Activated naive CD4-positive, alpha-beta T cell treated with anti-CD3 and anti-CD28 coated beads, Interleukin-2, amount 50 U/mL, for 72 hours (primary cell): Measurements from ENCODE around the gene TANC1. TPM values are rescaled to one million over a fixed set of nuclear protein-coding genes. Genes with fewer than 3 reads are reported as not detected.

Experiments used
- ATAC-seq, 2 donors: fragments of 150-1000 bp; cut with Tn5 transposase; 2 replicates each; pipeline ENCODE4 v1.10.0; 2021; ENCODE audit warnings: mild to moderate bottlenecking in 2 of 2, moderate library complexity in 2 of 2
- DNase-seq, 2 donors: peaks; one replicate each; pipeline ENCODE4 v3.0.0; 2021 to 2022; ENCODE audit warnings: low spot score in 2 of 2
- H3K27ac Mint-ChIP-seq, 2 donors: one replicate each; pipeline ENCODE4 v1.8.0; 2022; ENCODE audit warnings: mild to moderate bottlenecking in 2 of 2, mixed read lengths in 2 of 2
- H3K36me3 Mint-ChIP-seq, 2 donors: one replicate each; pipeline ENCODE4 v1.8.0; 2022; ENCODE audit warnings: mixed read lengths in 2 of 2
- H3K9me3 Mint-ChIP-seq, 2 donors: one replicate each; pipeline ENCODE4 v1.8.0; 2022; ENCODE audit warnings: mixed read lengths in 2 of 2
- total RNA-seq, 2 donors: library from RNA; stranded (reverse); gene quantifications; one replicate each; pipeline ENCODE4 v1.2.3, GENCODE V29; 2022

TANC1 gene
- total RNA-seq, 2 donors from 2014 or later: 0.89 to 1.8 TPM

DNA sequence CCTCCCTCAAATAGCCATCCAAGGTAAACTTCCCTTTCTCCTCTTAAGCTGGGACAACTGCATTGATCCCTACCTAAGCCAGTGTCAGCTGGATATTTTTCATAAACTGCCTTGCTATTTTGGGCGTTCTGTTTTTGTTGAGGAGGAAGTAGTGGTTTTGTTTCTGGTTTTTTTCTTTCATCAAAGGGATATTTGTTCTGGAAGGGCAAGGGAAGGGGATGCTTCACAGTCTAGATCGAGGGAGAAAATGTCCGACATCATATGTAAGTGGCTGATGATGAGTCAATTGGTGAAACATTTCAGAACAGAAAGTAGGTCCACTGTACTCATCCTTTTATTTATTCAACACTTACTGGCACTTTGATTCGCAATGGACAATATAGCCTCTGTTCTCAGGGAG lies 31.0 kb downstream of the TANC1 start:
- H3K9me3 Mint-ChIP-seq: no peaks in the 10 kb centered on the region

DNA sequence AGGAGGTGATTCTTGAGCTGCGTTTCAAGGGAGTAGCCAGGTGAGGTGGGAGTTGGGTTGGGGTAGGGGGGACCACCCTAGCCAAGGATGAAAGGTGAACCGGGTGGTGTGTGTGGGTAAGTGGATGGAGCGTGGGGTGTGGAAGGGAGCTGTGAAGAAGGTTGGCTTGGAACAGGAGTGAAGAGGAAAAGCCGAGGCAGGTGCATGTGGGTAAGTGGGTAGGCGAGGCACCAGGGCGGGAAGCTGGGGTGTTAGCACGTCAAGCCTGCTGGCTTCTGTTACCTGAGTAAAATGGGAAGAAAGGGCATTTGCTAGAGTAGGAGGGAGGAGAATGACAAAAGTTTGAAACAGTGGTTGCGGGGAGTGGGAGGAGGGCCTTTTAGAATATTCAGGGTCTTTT lies 31.6 kb downstream of the TANC1 start:
- no peak overlapping the region for H3K27ac Mint-ChIP-seq
- ATAC-seq: no peak

More for the DNA sequence above, 31.0 kb downstream of the TANC1 start:
- Mint-ChIP-seq H3K36me3 (no peaks in the 10 kb centered on the region), H3K27ac (no peak overlapping the region)
- no peak for DNase-seq
- ATAC-seq: no peak

DNA sequence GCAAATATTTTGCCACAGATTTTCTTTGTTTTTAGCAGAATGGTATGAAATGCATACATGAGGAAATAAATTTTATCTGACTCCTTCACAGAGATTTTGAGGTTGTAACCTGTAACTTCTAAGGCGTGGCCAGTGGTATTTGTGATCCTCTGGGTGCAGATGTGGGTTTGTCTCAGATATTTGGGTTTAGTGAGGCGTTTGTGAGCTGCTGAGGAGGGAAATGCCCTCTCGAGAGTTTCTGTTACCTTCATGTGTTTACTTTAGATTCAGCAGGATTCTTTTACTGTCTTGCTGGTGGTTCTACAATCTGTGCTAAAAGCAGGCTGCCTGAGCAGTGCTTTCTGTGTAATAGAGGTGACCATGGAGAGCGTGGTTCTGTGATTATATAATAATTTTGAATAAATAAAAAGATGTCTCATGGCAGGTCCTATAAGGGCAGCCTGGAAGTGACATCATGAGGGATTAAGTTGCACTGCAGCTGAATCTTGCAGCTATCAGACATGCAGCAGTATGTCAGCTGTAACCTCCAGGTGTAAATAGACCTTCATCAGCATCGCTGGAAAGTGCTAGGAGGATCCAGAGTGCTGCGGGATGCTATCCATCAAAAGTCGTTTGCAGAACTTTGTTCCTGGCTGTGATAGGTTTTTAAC lies 34.1 kb downstream of the TANC1 start:
- Mint-ChIP-seq H3K9me3 (no peaks in the 10 kb centered on the region), H3K27ac (no peak overlapping the region), H3K36me3 (no peaks in the 10 kb centered on the region)
- DNase-seq (no peak), ATAC-seq (no peak)

More for the DNA sequence above, 31.6 kb downstream of the TANC1 start:
- H3K9me3 Mint-ChIP-seq: no peaks in the 10 kb centered on the region
- H3K36me3 Mint-ChIP-seq: no peaks in the 10 kb centered on the region
- no peak for DNase-seq

DNA sequence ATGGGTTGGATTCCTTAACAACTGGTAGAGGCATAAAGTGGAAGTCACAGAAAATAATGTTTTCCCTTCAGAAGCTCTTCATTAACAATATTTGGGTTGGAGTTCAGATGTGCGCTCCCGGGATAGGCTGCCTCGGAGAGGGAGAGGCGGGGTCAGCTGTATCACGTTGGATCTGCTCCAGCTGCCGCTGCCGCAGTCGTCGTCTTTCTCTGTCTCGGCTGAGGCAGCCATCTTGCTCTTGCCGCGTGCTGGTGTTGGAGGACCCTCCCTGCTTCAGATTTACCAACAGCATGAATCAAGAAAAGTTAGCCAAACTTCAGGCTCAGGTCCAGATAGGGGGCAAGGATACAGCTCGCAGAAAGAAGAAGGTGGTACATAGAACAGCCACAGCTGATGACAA lies 35.1 kb downstream of the TANC1 start:
- no peak for ATAC-seq
- no peak for DNase-seq
- no peaks in the 10 kb centered on the region for H3K36me3 Mint-ChIP-seq
- no peak overlapping the region for H3K27ac Mint-ChIP-seq
- no peaks in the 10 kb centered on the region for H3K9me3 Mint-ChIP-seq

DNA sequence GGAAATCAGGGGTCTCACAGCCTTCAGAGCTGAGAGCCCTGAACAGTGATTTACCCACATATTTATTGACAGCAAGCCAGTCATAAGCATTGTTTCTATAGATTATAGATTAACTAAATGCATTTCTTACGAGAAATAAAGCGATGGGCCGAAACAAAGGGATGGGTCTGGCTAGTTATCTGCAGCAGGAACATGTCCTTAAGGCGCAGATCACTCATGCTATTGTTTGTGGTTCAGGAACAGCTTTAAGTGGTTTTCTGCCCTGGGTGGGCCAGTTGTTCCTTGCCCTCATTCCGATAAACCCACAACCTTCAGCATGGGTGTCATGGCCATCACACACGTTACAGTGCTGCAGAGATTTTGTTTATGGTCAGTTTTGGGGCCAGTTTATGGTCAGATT lies 36.4 kb downstream of the TANC1 start:
- no peaks in the 10 kb centered on the region for H3K9me3 Mint-ChIP-seq
- no peak for ATAC-seq
- H3K27ac Mint-ChIP-seq: no peak overlapping the region
- H3K36me3 Mint-ChIP-seq: no peaks in the 10 kb centered on the region
- no peak for DNase-seq

DNA sequence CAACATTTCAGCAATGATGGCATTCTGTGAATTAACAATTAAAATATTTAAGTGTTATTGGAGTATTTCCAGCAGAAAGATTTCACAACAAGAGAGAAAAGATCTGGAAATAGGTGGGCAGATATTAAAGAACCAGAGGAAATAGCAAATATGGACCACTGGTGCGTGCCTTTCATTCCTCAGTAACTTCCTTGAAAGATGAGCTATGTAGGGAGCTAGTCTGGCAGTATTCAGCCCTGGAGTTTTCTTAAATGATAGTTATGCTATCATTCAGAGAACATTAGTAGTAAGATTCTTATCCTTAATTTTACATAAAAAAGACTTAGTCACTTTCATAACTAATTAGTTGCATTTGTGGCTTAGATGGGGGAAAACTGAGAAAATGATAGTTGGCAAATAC lies 41.5 kb downstream of the TANC1 start:
- no peak for DNase-seq
- peak in 1 of 2 donors; percentile 4 for ATAC-seq
- H3K36me3 Mint-ChIP-seq: peaks cover 12 to 19% of the 10 kb centered on the region in 2 donors
- H3K27ac Mint-ChIP-seq: no peak overlapping the region
- H3K9me3 Mint-ChIP-seq: peaks cover 7 to 12% of the 10 kb centered on the region in 2 donors

DNA sequence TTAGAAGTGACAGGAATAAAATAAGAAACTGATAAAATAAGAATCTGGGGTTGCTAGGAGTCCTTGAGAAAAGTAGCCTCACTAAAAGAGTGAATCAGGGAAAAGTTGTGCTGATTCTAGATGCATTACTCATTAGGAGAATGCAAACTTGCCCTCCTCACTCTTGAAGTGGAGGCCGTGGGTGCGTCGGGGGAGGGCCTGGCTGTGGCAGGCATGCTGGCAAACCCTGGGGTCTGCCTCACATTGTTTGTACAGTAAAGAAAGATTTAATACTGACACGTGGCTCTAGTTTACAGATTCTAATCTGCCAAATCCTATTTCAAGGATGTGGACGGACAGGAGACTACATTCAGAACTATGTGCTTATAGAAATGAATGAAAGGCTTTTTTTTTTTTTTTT lies 41.9 kb downstream of the TANC1 start:
- DNase-seq (peak in 1 of 2 donors; percentile 15), ATAC-seq (peak in 1 of 2 donors; percentile 72)
- no peak overlapping the region for H3K27ac Mint-ChIP-seq
- peaks cover 7 to 12% of the 10 kb centered on the region in 2 donors for H3K9me3 Mint-ChIP-seq
- H3K36me3 Mint-ChIP-seq: peaks cover 16 to 23% of the 10 kb centered on the region in 2 donors

DNA sequence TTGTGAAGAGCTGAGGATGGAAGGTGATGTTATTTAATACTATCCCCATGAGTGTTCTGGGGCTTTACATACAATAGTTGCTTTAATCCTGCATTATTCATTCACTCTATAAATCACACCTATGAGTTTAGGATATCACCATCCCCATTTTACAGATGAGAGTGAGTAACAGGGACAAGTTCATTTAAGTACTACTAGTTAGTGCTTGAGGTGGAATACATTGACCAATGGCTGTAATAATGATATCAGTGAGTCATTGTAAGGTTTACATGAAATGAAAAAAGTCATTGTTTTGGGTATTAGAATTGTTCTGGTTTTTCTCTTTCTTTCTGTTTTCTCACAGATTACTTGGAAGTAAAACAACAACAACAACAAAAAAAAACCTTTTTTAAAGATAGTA lies 42.5 kb downstream of the TANC1 start:
- peaks cover 22 to 29% of the 10 kb centered on the region in 2 donors for H3K36me3 Mint-ChIP-seq
- no peak for DNase-seq
- no peak overlapping the region for H3K27ac Mint-ChIP-seq
- peak; percentile 62 to 92 for ATAC-seq
- H3K9me3 Mint-ChIP-seq: peaks cover 13 to 17% of the 10 kb centered on the region in 2 donors

DNA sequence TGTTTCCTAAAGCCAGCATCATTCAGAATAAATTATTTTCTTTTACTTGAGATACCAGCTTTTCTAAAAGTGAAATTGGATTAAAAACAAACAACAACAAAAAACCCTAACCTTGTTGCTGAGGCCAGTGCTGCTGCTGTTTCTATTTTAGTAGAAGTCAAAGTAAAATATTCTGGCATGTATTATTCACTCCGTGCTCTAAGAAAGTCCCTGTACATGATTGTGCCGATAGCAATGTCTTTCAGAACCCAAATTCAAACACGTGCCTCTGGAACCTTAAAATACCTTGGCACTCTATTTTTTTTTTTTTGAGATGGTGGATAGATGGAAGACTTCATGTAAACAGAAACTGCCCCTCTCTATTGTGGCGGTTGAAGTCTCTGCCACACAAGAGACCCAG lies 43.7 kb downstream of the TANC1 start:
- ATAC-seq: no peak
- DNase-seq: no peak
- peaks cover 26 to 32% of the 10 kb centered on the region in 2 donors for H3K36me3 Mint-ChIP-seq
- peaks cover 19 to 24% of the 10 kb centered on the region in 2 donors for H3K9me3 Mint-ChIP-seq
- H3K27ac Mint-ChIP-seq: no peak overlapping the region

DNA sequence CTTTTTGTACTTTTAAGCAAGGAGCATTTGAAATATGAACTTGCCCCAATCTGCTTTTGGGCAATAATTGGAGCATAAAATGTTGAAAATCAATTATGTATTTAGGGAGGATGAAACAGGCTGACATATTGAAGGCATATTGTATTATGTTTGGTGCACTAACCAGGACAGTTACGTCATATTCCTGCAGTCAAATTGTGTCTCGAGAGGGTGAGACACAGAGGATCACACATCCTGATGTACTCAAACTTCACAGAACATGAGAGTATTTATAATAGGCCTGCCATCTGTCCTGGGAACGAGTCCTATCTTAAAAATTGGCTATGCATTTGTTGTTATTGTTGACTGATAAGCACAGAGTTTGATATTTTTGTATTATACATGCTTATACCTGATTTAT lies 44.7 kb downstream of the TANC1 start:
- Mint-ChIP-seq H3K36me3 (peaks cover 26 to 32% of the 10 kb centered on the region in 2 donors), H3K27ac (no peak overlapping the region), H3K9me3 (peaks cover 22 to 24% of the 10 kb centered on the region in 2 donors)
- DNase-seq (no peak), ATAC-seq (no peak)

DNA sequence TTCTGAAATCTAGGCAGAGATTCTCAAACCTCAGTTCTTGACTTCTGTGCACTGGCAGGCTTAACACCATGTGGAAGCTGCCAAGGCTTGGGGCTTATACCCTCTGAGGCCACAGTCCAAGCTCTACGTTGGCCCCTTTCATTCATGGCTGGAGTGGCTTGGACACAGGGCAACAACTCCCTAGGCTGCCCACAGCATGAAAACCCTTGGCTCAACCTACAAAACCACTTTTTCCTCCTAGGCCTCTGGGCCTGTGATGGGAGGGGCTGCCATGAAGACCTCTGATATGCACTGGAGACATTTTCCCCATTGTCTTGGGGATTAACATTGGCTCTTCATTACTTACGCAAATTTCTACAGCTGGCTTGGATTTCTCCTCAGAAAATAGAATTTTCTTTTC lies 46.7 kb downstream of the TANC1 start:
- no peak overlapping the region for H3K27ac Mint-ChIP-seq
- H3K36me3 Mint-ChIP-seq: peaks cover 26 to 32% of the 10 kb centered on the region in 2 donors
- H3K9me3 Mint-ChIP-seq: peaks cover 22 to 24% of the 10 kb centered on the region in 2 donors
- no peak for DNase-seq
- ATAC-seq: no peak

DNA sequence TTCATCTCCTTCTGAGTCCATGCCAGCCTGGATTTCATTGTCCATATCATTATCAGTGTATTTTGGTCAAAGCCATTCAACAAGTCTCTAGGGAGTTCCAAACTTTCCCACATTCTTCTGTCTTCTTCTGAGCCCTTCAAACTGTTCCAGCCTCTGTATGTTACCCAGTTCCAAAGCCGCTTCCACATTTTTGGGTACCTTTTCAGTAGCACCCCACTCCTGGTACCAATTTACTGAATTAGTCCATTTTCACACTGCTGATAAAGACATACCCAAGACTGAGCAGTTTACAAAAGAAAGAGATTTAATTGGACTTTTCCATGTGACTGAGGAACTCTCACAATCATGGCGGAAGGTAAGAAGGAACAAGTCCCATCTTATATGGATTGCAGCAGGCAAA lies 47.4 kb downstream of the TANC1 start:
- Mint-ChIP-seq H3K9me3 (peaks cover 22 to 24% of the 10 kb centered on the region in 2 donors), H3K36me3 (peaks cover 26 to 32% of the 10 kb centered on the region in 2 donors), H3K27ac (no peak overlapping the region)
- ATAC-seq (no peak), DNase-seq (no peak)

DNA sequence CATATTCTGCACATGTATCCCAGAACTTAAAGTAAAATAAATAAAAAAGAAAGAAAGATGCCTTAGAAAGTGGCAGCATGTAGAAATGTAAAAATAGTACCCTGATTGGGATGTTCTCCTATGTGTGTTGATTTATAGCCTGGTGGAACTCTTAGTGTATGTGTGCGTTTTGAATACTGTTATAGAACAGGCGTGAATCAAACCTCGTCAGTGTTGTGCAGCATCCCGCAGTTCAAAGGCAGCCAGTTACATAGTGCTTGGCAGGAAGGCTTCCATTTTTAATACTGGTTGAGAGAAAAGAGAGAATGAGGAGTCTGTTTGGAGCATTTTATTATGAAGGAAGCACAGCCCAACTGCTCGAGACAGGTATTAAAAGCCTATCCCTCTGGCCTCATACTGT lies 49.4 kb downstream of the TANC1 start:
- DNase-seq (no peak), ATAC-seq (no peak)
- Mint-ChIP-seq H3K36me3 (peaks cover 25 to 26% of the 10 kb centered on the region in 2 donors), H3K27ac (no peak overlapping the region), H3K9me3 (peaks cover 22 to 24% of the 10 kb centered on the region in 2 donors)

DNA sequence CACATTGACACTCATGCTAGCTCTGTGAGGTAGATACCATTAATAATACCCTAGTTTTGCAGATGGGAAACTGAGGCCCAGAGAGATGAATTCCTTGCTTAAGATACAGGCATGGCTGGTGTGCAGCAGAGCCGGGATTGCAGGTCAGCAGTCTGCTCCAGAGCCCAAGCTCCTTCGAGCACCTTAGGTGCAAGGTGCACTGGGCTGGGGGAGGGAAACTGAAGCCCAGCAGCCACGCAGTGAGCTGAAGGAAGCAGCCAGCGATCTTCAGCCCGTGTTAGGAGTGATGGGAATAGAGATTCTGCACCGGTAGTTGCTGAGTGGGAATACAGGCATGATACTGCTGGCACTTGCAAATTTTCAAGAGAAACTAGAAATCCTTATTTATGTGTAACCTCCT lies 50.6 kb downstream of the TANC1 start:
- ATAC-seq (no peak), DNase-seq (no peak)
- Mint-ChIP-seq H3K36me3 (peaks cover 23% of the 10 kb centered on the region in 2 donors), H3K27ac (no peak overlapping the region), H3K9me3 (peaks cover 21 to 22% of the 10 kb centered on the region in 2 donors)

DNA sequence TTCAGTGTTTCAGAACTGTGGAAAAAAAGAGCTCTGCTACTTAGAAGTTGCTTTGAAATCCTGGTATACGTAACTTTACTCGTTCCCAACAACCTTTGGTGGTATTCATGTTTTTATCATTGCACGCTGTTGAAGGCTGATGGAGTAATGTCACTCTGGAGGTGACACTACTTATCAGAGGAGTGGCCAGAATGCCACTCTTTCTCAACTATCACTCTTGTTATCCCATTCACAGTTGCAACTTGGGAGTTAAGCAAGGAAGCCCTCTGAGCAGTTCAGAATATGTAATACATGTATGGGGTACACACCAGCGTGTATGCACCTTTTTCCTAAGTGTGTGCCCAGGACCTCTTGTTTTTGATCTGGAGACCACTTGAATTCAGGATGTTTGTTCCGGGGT lies 53.6 kb downstream of the TANC1 start:
- DNase-seq (no peak), ATAC-seq (no peak)
- peaks cover under 1 to 4% of the 10 kb centered on the region in 2 donors for H3K9me3 Mint-ChIP-seq
- no peak overlapping the region for H3K27ac Mint-ChIP-seq
- H3K36me3 Mint-ChIP-seq: no peaks in the 10 kb centered on the region

DNA sequence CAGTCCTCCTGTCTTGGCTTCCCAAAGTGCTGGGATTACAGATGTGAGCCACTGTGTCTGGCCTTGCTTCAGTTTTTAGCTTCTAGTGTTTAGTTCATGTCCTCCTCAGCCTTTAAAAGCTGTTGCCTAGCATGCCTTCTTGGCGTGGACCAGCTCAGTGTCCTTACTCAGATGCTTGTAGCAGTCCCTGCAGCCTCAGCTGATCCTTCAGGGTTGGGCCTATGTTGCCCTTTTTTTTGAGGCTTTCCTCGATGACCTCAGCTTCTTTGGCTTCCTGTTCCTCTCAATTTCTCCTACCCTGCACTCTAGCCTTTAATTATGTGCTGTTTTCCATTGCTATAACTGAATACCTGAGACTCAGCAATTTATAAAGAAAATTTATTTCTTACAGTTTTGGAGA lies 57.7 kb downstream of the TANC1 start:
- no peaks in the 10 kb centered on the region for H3K36me3 Mint-ChIP-seq
- no peak overlapping the region for H3K27ac Mint-ChIP-seq
- DNase-seq: no peak
- no peak for ATAC-seq
- no peaks in the 10 kb centered on the region for H3K9me3 Mint-ChIP-seq

DNA sequence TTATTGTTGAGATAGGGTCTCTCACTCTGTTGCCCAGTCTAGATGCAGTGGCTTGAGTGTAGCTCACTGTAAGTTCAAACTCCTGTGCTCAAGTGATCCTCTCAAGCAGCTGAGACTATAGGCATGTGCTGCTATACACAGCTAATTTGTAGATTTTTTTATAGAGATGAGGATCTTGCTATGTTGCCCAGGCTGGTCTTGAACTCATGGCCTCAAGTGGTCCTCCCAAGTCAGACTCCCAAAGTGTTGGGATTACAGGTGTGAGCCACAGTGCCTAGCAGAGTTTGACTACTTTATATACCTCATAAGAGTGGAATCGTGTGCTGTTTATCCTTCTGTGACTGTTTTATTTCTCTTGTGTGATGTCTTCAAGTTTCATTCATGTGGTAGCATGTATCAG lies 60.3 kb downstream of the TANC1 start:
- DNase-seq (no peak), ATAC-seq (no peak)
- Mint-ChIP-seq H3K9me3 (no peaks in the 10 kb centered on the region), H3K27ac (no peak overlapping the region), H3K36me3 (no peaks in the 10 kb centered on the region)

DNA sequence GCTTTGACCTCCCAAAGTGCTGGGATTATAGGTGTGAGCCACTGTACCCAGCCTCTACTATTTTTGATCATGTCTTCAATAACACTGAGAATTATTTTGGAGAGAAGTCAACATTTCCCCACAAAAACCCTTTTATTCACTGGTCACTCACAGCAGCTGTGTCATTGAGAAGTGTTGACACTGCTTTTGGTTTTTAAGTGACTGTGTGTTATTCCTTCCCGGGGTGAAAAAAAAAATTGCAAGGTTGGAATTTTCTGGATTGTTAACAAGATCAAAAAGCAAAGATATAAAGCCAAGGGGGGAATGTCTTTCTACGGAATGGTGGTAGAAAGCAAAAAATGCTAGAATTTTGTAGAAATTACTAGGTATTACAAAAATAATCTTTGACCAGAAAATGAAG lies 61.5 kb downstream of the TANC1 start:
- no peak overlapping the region for H3K27ac Mint-ChIP-seq
- no peak for ATAC-seq
- no peaks in the 10 kb centered on the region for H3K36me3 Mint-ChIP-seq
- DNase-seq: no peak
- H3K9me3 Mint-ChIP-seq: no peaks in the 10 kb centered on the region
